H9 (cell line): ENCODE measurements around the gene AGL. TPM values are rescaled to one million over a fixed set of nuclear protein-coding genes. Genes with fewer than 3 reads are reported as not detected.

Experiments
- DNase-seq: peaks from one replicate; pipeline ENCODE4 v3.0.0-alpha.2; 2017
- H2AFZ ChIP-seq: one replicate; pipeline ENCODE4 v1.6.1; 2013; ENCODE audit warnings: mild to moderate bottlenecking, low read length, control low read depth, moderate library complexity
- H2AK5ac ChIP-seq: 2 replicates; pipeline ENCODE4 v1.6.1; 2013; ENCODE audit warnings: low read length, control low read depth, mixed read lengths; ENCODE audit not compliant: insufficient read length
- H2BK120ac ChIP-seq: one replicate; pipeline ENCODE4 v1.6.1; 2013; ENCODE audit warnings: low read depth, mild to moderate bottlenecking, low read length, control low read depth, inconsistent platforms; ENCODE audit not compliant: poor library complexity, severe bottlenecking
- H2BK12ac ChIP-seq: 2 replicates; pipeline ENCODE4 v1.6.1; 2013; ENCODE audit warnings: low read length, control low read depth, mixed read lengths, low read depth; ENCODE audit not compliant: insufficient read length
- H2BK15ac ChIP-seq: 2 replicates; pipeline ENCODE4 v1.6.1; 2013; ENCODE audit warnings: low read depth, low read length, control low read depth
- H2BK20ac ChIP-seq: one replicate; pipeline ENCODE4 v1.6.1; 2013; ENCODE audit warnings: low read depth, mild to moderate bottlenecking, low read length, control low read depth, inconsistent platforms; ENCODE audit not compliant: poor library complexity, severe bottlenecking
- H2BK5ac ChIP-seq: 2 replicates; pipeline ENCODE4 v1.6.1; 2013; ENCODE audit warnings: low read length, control low read depth, mixed read lengths; ENCODE audit not compliant: insufficient read length
- H3K14ac ChIP-seq: 2 replicates; pipeline ENCODE4 v1.6.1; 2013; ENCODE audit warnings: low read length, control low read depth; ENCODE audit not compliant: insufficient read depth
- H3K18ac ChIP-seq: 2 replicates; pipeline ENCODE4 v1.6.1; 2013; ENCODE audit warnings: low read depth, mild to moderate bottlenecking, mixed read lengths, low read length, control low read depth; ENCODE audit not compliant: insufficient read length
- H3K23ac ChIP-seq: 2 replicates; pipeline ENCODE4 v1.6.1; 2013; ENCODE audit warnings: low read length, control low read depth, mixed read lengths, low read depth; ENCODE audit not compliant: insufficient read length
- H3K23me2 ChIP-seq: 2 replicates; pipeline ENCODE4 v1.6.1; 2013; ENCODE audit warnings: low read depth, mild to moderate bottlenecking, mixed read lengths, low read length, control low read depth; ENCODE audit not compliant: insufficient read length, poor library complexity, severe bottlenecking
- H3K27ac ChIP-seq: 2 replicates; pipeline ENCODE4 v1.5.1; 2013; ENCODE audit warnings: low read length, control low read depth, mixed read lengths, low read depth; ENCODE audit not compliant: insufficient read length
- H3K27me3 ChIP-seq: 2 replicates; pipeline ENCODE4 v1.6.1; 2013; ENCODE audit warnings: low read length, control low read depth, inconsistent platforms; ENCODE audit not compliant: insufficient read depth
- H3K4ac ChIP-seq: 2 replicates; pipeline ENCODE4 v1.6.1; 2013; ENCODE audit warnings: low read depth, mild to moderate bottlenecking, control low read depth, inconsistent platforms, low read length, moderate library complexity
- H3K4me1 ChIP-seq: 2 replicates; pipeline ENCODE4 v1.6.1; 2013; ENCODE audit warnings: low read length, control low read depth, inconsistent platforms; ENCODE audit not compliant: insufficient read depth
- H3K4me2 ChIP-seq: 2 replicates; pipeline ENCODE4 v1.6.1; 2013; ENCODE audit warnings: low read length, control low read depth, mixed read lengths; ENCODE audit not compliant: insufficient read length, insufficient read depth
- H3K56ac ChIP-seq: 2 replicates; pipeline ENCODE4 v1.6.1; 2013; ENCODE audit warnings: low read depth, mild to moderate bottlenecking, mixed read lengths, low read length, control low read depth; ENCODE audit not compliant: insufficient read length
- H3K79me1 ChIP-seq: 2 replicates; pipeline ENCODE4 v1.6.1; 2013; ENCODE audit warnings: low read depth, mild to moderate bottlenecking, moderate library complexity, low read length, control low read depth, inconsistent platforms; ENCODE audit not compliant: insufficient read depth, poor library complexity, severe bottlenecking
- H3K79me2 ChIP-seq: 2 replicates; pipeline ENCODE4 v1.6.1; 2013; ENCODE audit warnings: low read length, control low read depth, inconsistent platforms; ENCODE audit not compliant: insufficient read depth
- H3K9ac ChIP-seq: 2 replicates; pipeline ENCODE4 v1.6.1; 2013; ENCODE audit warnings: low read length, control low read depth, mixed read lengths; ENCODE audit not compliant: insufficient read length; ENCODE audit errors: extremely low read depth
- H3K9me3 ChIP-seq: one replicate; pipeline ENCODE4 v1.6.1; 2013; ENCODE audit warnings: low read depth, low read length, inconsistent platforms; ENCODE audit not compliant: control insufficient read depth
- H3T11ph ChIP-seq: one replicate; pipeline ENCODE4 v1.6.1; 2013; ENCODE audit warnings: mild to moderate bottlenecking, low read length, control low read depth, inconsistent platforms
- H4K20me1 ChIP-seq: one replicate; pipeline ENCODE4 v1.6.1; 2013; ENCODE audit not compliant: control insufficient read depth, insufficient read length, insufficient read depth
- H4K5ac ChIP-seq: 2 replicates; pipeline ENCODE4 v1.6.1; 2013; ENCODE audit warnings: low read depth, mild to moderate bottlenecking, mixed read lengths, low read length, control low read depth; ENCODE audit not compliant: insufficient read length
- H4K8ac ChIP-seq: replicated peaks from 2 replicates; pipeline ENCODE4 v1.6.1; 2013; ENCODE audit warnings: low read length, control low read depth, mixed read lengths, low read depth; ENCODE audit not compliant: insufficient read length
- H4K91ac ChIP-seq: 2 replicates; pipeline ENCODE4 v1.6.1; 2013; ENCODE audit warnings: low read depth, mild to moderate bottlenecking, moderate library complexity, mixed read lengths, low read length, control low read depth; ENCODE audit not compliant: insufficient read length
- H3K27ac Mint-ChIP-seq, 3 experiments: 2 replicates in 2 of 3; 3 replicates in 1 of 3; pipeline ENCODE4 v1.8.0; 2020 to 2021; ENCODE audit warnings: mixed read lengths in 3 of 3, mild to moderate bottlenecking in 1 of 3, moderate library complexity in 1 of 3
- H3K27me3 Mint-ChIP-seq: 2 replicates; pipeline ENCODE4 v1.8.0; 2021; ENCODE audit warnings: low read depth, mild to moderate bottlenecking, moderate library complexity, mixed read lengths
- H3K36me3 Mint-ChIP-seq, 3 experiments: 2 replicates in 2 of 3; 3 replicates in 1 of 3; pipeline ENCODE4 v1.8.0; 2020 to 2021; ENCODE audit warnings: low read depth in 3 of 3, mixed read lengths in 3 of 3; ENCODE audit not compliant: insufficient read depth in 1 of 3
- H3K4me1 Mint-ChIP-seq, 2 experiments: 2 replicates each; pipeline ENCODE4 v1.8.0; 2020; ENCODE audit warnings: mixed read lengths in 2 of 2
- H3K4me3 Mint-ChIP-seq, 2 experiments: 2 replicates in 1 of 2; 3 replicates in 1 of 2; pipeline ENCODE4 v1.8.0; 2020 to 2021; ENCODE audit warnings: mild to moderate bottlenecking in 2 of 2, mixed read lengths in 2 of 2, moderate library complexity in 1 of 2
- H3K9me3 Mint-ChIP-seq, 2 experiments: 2 replicates in 1 of 2; 3 replicates in 1 of 2; pipeline ENCODE4 v1.8.0; 2020; ENCODE audit warnings: mild to moderate bottlenecking in 2 of 2, mixed read lengths in 2 of 2, moderate library complexity in 1 of 2
- CTCF ChIP-seq: fragments of 200-600 bp; sonication (generic); conservative IDR thresholded peaks from 3 replicates; pipeline ENCODE4 v1.8.0; 2021; ENCODE audit warnings: antibody characterized with exemption, mild to moderate bottlenecking
- total RNA-seq: library from RNA; stranded (reverse); gene quantifications from 2 replicates; pipeline ENCODE4 v1.2.1, GENCODE V29; 2021

The AGL gene
- total RNA-seq, 1 experiment from 2014 or later, result 24.0 TPM

DNA sequence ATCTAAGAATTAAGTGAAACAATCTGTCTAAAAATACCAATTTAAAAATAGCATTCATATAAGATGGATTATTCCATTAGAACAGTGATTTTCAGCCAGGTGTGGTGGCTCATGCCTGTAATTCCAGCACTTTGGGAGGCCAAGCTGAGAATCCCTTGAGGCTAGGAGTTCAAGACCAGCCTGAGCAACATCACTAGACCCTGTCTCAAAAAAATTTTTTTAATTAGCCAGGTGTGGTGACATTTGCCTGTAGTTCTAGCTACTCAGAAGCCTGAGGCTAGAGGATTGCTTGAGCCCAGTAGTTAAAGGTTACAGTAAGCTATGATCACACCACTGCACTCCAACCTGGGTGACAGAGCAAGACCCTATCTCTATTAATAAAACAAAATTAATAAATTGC, 84.6 kb downstream of the AGL start:
- Histone ChIP-seq H2BK20ac (no peak overlapping the region), H3K4me1 (no peaks in the 10 kb centered on the region), H2AK5ac (no peak overlapping the region), H2AFZ (no peak overlapping the region), H2BK120ac (no peak overlapping the region), H3K23ac (no peak overlapping the region), H2BK12ac (no peak overlapping the region), H4K8ac (no peak overlapping the region), H3K4ac (no peak overlapping the region), H4K91ac (no peak overlapping the region), H3K14ac (no peak overlapping the region), H3K79me1 (no peaks in the 10 kb centered on the region), H4K5ac (no peak overlapping the region), H3T11ph (no peak overlapping the region), H3K4me2 (no peak overlapping the region), H2BK15ac (no peak overlapping the region), H3K79me2 (no peaks in the 10 kb centered on the region), H3K56ac (no peak overlapping the region), H4K20me1 (no peaks in the 10 kb centered on the region), H3K27ac (no peak overlapping the region), H3K27me3 (no peaks in the 10 kb centered on the region), H3K9ac (no peak overlapping the region), H3K18ac (no peak overlapping the region), H3K23me2 (no peaks in the 10 kb centered on the region), H2BK5ac (no peak overlapping the region), H3K9me3 (no peaks in the 10 kb centered on the region)
- H3K27ac Mint-ChIP-seq, result no peak overlapping the region
- H3K9me3 Mint-ChIP-seq, result no peaks in the 10 kb centered on the region
- TF ChIP-seq CTCF, result no peak
- no peaks in the 10 kb centered on the region for H3K36me3 Mint-ChIP-seq
- no peaks in the 10 kb centered on the region for H3K4me1 Mint-ChIP-seq
- no peak for DNase-seq
- H3K4me3 Mint-ChIP-seq, result no peak overlapping the region
- no peaks in the 10 kb centered on the region for H3K27me3 Mint-ChIP-seq
